HCT116 (cell line): ENCODE results near the gene PICK1. TPM values are rescaled to one million over a fixed set of nuclear protein-coding genes. Genes with fewer than 3 reads are reported as not detected.

Experiments
- ATAC-seq: fragments of 200-7000 bp; cut with Tn5 transposase; 2 replicates; pipeline ENCODE4 v1.9.1; 2020; ENCODE audit warnings: mild to moderate bottlenecking, moderate library complexity
- BruUV-seq: library from RNA; stranded (reverse); fragments of 400-500 nt; replicated peaks from 2 replicates; lab custom pipeline; 2021; lab: Mats Ljungman, UMichigan
- CTCF ChIA-PET: fragments of 300-600 bp; sonication (Branson Sonifier 250); formaldehyde crosslinking; loops from one replicate; lab custom pipeline; 2021; ENCODE audit warnings: antibody characterized with exemption; lab: Charles Lee
- POLR2A ChIA-PET: fragments of 300-600, 350-600 bp; sonication (Branson Sonifier 250); formaldehyde crosslinking; loops from one replicate; lab custom pipeline; 2021; ENCODE audit warnings: antibody characterized with exemption; lab: Charles Lee
- RAD21 ChIA-PET, 2 experiments: fragments of 300-600 bp; sonication (Branson Sonifier 250); formaldehyde crosslinking; loops; one replicate each; lab custom pipeline; 2023; ENCODE audit warnings: low total read pairs in 2 of 2; ENCODE audit not compliant: uncharacterized antibody in 2 of 2, unreplicated experiment in 2 of 2, low non-redundant PET in 1 of 2; lab: Charles Lee
- DNase-seq: peaks from one replicate; pipeline ENCODE4 v3.0.0-alpha.2; 2010; ENCODE audit warnings: low read depth, low spot score
- H2AFZ ChIP-seq: fragments of 200-600 bp; shearing (Covaris generic), sonication (generic); 2 replicates; pipeline ENCODE4 v1.6.1; 2017; ENCODE audit warnings: low read depth, mixed run types, mixed read lengths, antibody characterized with exemption, low read length; ENCODE audit not compliant: poor library complexity, severe bottlenecking
- H3K27ac ChIP-seq: 2 replicates; pipeline ENCODE4 v1.5.1; 2012; ENCODE audit warnings: low read depth, low read length
- H3K27me3 ChIP-seq: fragments of 200-600 bp; sonication (generic); 2 replicates; pipeline ENCODE4 v1.6.1; 2016; ENCODE audit warnings: mixed run types, low read length, mixed read lengths; ENCODE audit not compliant: insufficient read depth
- H3K36me3 ChIP-seq, 2 experiments: fragments of 200-500 bp in 1 of 2; fragments of 200-600 bp in 1 of 2; sonication (Bioruptor generic) in 1 of 2; sonication (generic) in 1 of 2; 2 replicates each; pipeline versions ENCODE4 v1.5.1 to v1.6.1; 2014 to 2016; ENCODE audit warnings: low read length in 2 of 2, inconsistent platforms in 1 of 2, mixed read lengths in 1 of 2, mixed run types in 1 of 2; ENCODE audit not compliant: insufficient read depth in 2 of 2, control insufficient read depth in 1 of 2
- H3K4me1 ChIP-seq, 2 experiments: fragments of 200-600 bp in 1 of 2; sonication (generic) in 1 of 2; 2 replicates each; pipeline versions ENCODE4 v1.5.1 to v1.6.1; 2012 to 2017; ENCODE audit warnings: low read length in 2 of 2, inconsistent platforms in 1 of 2, mild to moderate bottlenecking in 1 of 2, mixed read lengths in 1 of 2, mixed run types in 1 of 2, moderate library complexity in 1 of 2; ENCODE audit not compliant: insufficient read depth in 2 of 2, control insufficient read depth in 1 of 2
- H3K4me2 ChIP-seq: fragments of 200-600 bp; sonication (generic); 2 replicates; pipeline ENCODE4 v1.6.1; 2017; ENCODE audit warnings: mixed run types, low read length, mixed read lengths
- H3K4me3 ChIP-seq, 2 experiments: fragments of 200-600 bp in 1 of 2; sonication (generic) in 1 of 2; replicated peaks in 1 of 2; 2 replicates each; pipeline ENCODE4 v1.5.1; 2011 to 2016; ENCODE audit warnings: low read length in 2 of 2, control low read depth in 1 of 2, low read depth in 1 of 2, mild to moderate bottlenecking in 1 of 2, mixed read lengths in 1 of 2, mixed run types in 1 of 2
- H3K79me2 ChIP-seq: fragments of 200-600 bp; sonication (generic); 2 replicates; pipeline ENCODE4 v1.6.1; 2017; ENCODE audit warnings: mild to moderate bottlenecking, mixed run types, low read length, moderate library complexity, mixed read lengths; ENCODE audit not compliant: insufficient read depth
- H3K9ac ChIP-seq: fragments of 200-600 bp; sonication (generic); 2 replicates; pipeline ENCODE4 v1.6.1; 2016; ENCODE audit warnings: low read length, mixed read lengths
- H3K9me2 ChIP-seq: fragments of 200-600 bp; sonication (generic), shearing (Covaris generic); 2 replicates; pipeline ENCODE4 v1.6.1; 2017; ENCODE audit warnings: mixed run types, mild to moderate bottlenecking, moderate library complexity; ENCODE audit not compliant: insufficient read depth
- H3K9me3 ChIP-seq, 2 experiments: fragments of 200-500 bp in 1 of 2; fragments of 200-600 bp in 1 of 2; sonication (Bioruptor generic) in 1 of 2; sonication (generic) in 1 of 2; 2 replicates each; pipeline ENCODE4 v1.6.1; 2014 to 2017; ENCODE audit warnings: low read length in 2 of 2, mixed read lengths in 2 of 2, inconsistent platforms in 1 of 2, low read depth in 1 of 2, mild to moderate bottlenecking in 1 of 2, mixed run types in 1 of 2, moderate library complexity in 1 of 2; ENCODE audit not compliant: control insufficient read depth in 1 of 2, insufficient read depth in 1 of 2
- H4K20me1 ChIP-seq: fragments of 200-600 bp; sonication (generic), shearing (Covaris generic); 2 replicates; pipeline ENCODE4 v1.6.1; 2017; ENCODE audit warnings: mixed run types, mild to moderate bottlenecking, moderate library complexity; ENCODE audit not compliant: insufficient read depth
- CEBPB ChIP-seq: IDR thresholded peaks from 2 replicates; pipeline ENCODE4 v1.6.1; 2012; ENCODE audit warnings: low read depth
- FOSL1 ChIP-seq: IDR thresholded peaks from 2 replicates; pipeline ENCODE4 v1.6.1; 2012; ENCODE audit warnings: low read depth
- TCF7L2 ChIP-seq: IDR thresholded peaks from 2 replicates; pipeline ENCODE4 v1.7.0; 2011; ENCODE audit warnings: borderline replicate concordance, inconsistent platforms; ENCODE audit not compliant: insufficient read depth, insufficient read length; ENCODE audit errors: extremely low read depth
- ZBTB33 ChIP-seq: IDR thresholded peaks from 2 replicates; pipeline ENCODE4 v1.6.1; 2011; ENCODE audit warnings: mild to moderate bottlenecking, low read length, moderate library complexity; ENCODE audit not compliant: insufficient replicate concordance; ENCODE audit errors: extremely low read depth
- intact Hi-C: fragments of 100-400 bp; cut with micrococcal nuclease; formaldehyde crosslinking; loops from 2 replicates; pipeline ENCODE4 v1.10.0; 2022
- total RNA-seq: library from RNA; stranded (reverse); gene quantifications from one replicate; pipeline ENCODE4 v1.2.1, GENCODE V29; 2021; ENCODE audit not compliant: unreplicated experiment

The PICK1 gene
- total RNA-seq, 1 experiment from 2014 or later, result 40.0 TPM

GRCh38 chr22:38070250-38070921 lies 13.2 kb downstream of the PICK1 start:
- no peaks in the 10 kb centered on the region for H3K9me2 ChIP-seq
- peaks cover 12 to 24% of the 10 kb centered on the region in 2 experiments; a peak in 3 of 4 replicates for H3K36me3 ChIP-seq
- TF ChIP-seq CEBPB (no peak), ZBTB33 (no peak), TCF7L2 (no peak)
- H3K27ac ChIP-seq, result no peak overlapping the region
- H3K27me3 ChIP-seq, result no peaks in the 10 kb centered on the region
- ChIA-PET POLR2A (no interaction called here), RAD21 (no interaction called here), CTCF (no interaction called here)
- H3K4me2 ChIP-seq, result no peak overlapping the region
- H3K4me3 ChIP-seq, result no peak overlapping the region
- H3K9me3 ChIP-seq, result no peaks in the 10 kb centered on the region
- no peaks in the 10 kb centered on the region for H4K20me1 ChIP-seq
- H2AFZ ChIP-seq, result no peak overlapping the region
- no peaks in the 10 kb centered on the region for H3K79me2 ChIP-seq
- no peaks in the 10 kb centered on the region for H3K4me1 ChIP-seq
- no peak overlapping the region for H3K9ac ChIP-seq
- ATAC-seq, result no peak
- DNase-seq, result no peak
- BruUV-seq, result no TSS peak
- intact Hi-C loops, result no loop called here

- Histone ChIP-seq H4K20me1 (no peaks in the 10 kb centered on the region), H3K36me3 (peaks cover 12 to 24% of the 10 kb centered on the region in 2 experiments; a peak in 3 of 4 replicates), H3K9me3 (no peaks in the 10 kb centered on the region), H2AFZ (no peak overlapping the region), H3K79me2 (no peaks in the 10 kb centered on the region), H3K4me3 (no peak overlapping the region), H3K9ac (no peak overlapping the region), H3K27ac (no peak overlapping the region), H3K4me1 (no peaks in the 10 kb centered on the region), H3K4me2 (no peak overlapping the region), H3K27me3 (no peaks in the 10 kb centered on the region), H3K9me2 (no peaks in the 10 kb centered on the region)
- DNase-seq (no peak), ATAC-seq (no peak)
- ChIA-PET CTCF (no interaction called here), RAD21 (no interaction called here), POLR2A (no interaction called here)
- no peak for TF ChIP-seq FOSL1
- intact Hi-C loops, result no loop called here
- no TSS peak for BruUV-seq
Measured at GRCh38 chr22:38071421-38072321, 14.5 kb downstream of the PICK1 start.
